ENCODE data around the gene FAAP24.

Gene FAAP24

GRCh38 chr19:32971715-32972540 is at the start of gene FAAP24, which contains the start of gene CEP89:
TSS of gene FAAP24 (plus strand) at chr19:32972242. CDS start at chr19:32973197, 955 bp downstream.
TSS of gene CEP89 (minus strand) at chr19:32971958. CDS start at chr19:32971874, 84 bp downstream.
- DNase-seq (ENCODE audit: low spot score) = peak; percentile 97
- TF ChIP-seq, protein P1, sequence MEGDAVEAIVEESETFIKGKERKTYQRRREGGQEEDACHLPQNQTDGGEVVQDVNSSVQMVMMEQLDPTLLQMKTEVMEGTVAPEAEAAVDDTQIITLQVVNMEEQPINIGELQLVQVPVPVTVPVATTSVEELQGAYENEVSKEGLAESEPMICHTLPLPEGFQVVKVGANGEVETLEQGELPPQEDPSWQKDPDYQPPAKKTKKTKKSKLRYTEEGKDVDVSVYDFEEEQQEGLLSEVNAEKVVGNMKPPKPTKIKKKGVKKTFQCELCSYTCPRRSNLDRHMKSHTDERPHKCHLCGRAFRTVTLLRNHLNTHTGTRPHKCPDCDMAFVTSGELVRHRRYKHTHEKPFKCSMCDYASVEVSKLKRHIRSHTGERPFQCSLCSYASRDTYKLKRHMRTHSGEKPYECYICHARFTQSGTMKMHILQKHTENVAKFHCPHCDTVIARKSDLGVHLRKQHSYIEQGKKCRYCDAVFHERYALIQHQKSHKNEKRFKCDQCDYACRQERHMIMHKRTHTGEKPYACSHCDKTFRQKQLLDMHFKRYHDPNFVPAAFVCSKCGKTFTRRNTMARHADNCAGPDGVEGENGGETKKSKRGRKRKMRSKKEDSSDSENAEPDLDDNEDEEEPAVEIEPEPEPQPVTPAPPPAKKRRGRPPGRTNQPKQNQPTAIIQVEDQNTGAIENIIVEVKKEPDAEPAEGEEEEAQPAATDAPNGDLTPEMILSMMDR (IDR thresholded peaks at IDR 0.05; ENCODE audit: extremely low read depth, insufficient read depth, missing control alignments) = no peak
- in situ Hi-C loops (cut with MboI; ENCODE audit: low pct_unique_long_range_greater_than_20kb, low sequenced_read_pairs, unreplicated experiment) = loop anchor here (10.0 kb wide), 1 partner anchor 143 kb away; no protein-coding TSS in a partner anchor

GRCh38 chr19:32924200-32924599 is 47.8 kb upstream of the FAAP24 start:
- DNase-seq (ENCODE audit: low spot score) = no peak
- in situ Hi-C loops (cut with MboI; ENCODE audit: low pct_unique_long_range_greater_than_20kb, low sequenced_read_pairs, unreplicated experiment) = no loop called here
- TF ChIP-seq, protein P1 (IDR thresholded peaks at IDR 0.05; ENCODE audit: extremely low read depth, insufficient read depth, missing control alignments) = no peak

GRCh38 chr19:32928806-32929205 is 43.2 kb upstream of the FAAP24 start:
- in situ Hi-C loops (cut with MboI; ENCODE audit: low pct_unique_long_range_greater_than_20kb, low sequenced_read_pairs, unreplicated experiment) = no loop called here
- TF ChIP-seq, protein P1 (IDR thresholded peaks at IDR 0.05; ENCODE audit: extremely low read depth, insufficient read depth, missing control alignments) = no peak
- DNase-seq (ENCODE audit: low spot score) = no peak

DNA sequence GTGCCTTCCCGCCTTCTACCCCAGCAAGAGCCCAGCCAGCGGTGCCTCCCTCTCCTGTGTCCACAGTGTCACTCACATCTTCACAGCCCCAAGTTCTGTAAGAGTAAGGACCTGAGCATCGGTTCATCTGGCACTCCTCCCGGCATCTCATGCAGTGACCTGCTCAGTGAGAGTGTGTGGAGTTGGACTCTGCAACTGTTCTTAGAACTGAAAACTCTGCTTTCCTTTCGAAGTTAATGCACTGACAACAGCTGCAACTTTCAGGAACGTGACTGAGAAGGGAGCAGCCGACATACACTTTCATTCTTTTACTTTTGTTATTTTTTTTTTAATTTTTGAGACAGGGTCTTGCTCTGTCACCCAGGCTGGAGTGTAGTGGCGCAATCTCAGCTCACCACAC is 41.5 kb upstream of the FAAP24 start:
- DNase-seq (ENCODE audit: low spot score) = no peak
- TF ChIP-seq, protein P1 (IDR thresholded peaks at IDR 0.05; ENCODE audit: extremely low read depth, insufficient read depth, missing control alignments) = no peak

DNA sequence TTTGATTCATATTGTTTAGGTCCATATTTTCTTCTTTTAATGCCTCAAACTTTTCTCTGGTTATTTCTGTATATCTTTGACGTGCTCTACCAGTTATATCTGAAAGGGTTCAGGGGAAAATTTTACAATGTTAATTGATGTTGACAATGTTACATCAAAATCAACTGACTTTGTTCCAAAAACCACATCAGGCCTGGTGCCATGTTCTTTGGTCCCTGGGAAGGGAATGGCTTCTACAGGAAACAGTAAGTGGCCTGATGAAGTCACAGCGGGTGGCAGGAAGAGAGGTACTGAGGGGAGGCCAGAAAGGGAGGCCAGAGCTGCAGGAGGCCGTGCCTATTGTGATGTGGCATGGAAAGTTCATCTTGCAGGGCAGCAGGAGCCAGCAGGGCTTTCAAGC is 38.5 kb upstream of the FAAP24 start:
- in situ Hi-C loops (cut with MboI; ENCODE audit: low pct_unique_long_range_greater_than_20kb, low sequenced_read_pairs, unreplicated experiment) = no loop called here
- no peak for DNase-seq (ENCODE audit: low spot score)
- TF ChIP-seq, protein P1 (IDR thresholded peaks at IDR 0.05; ENCODE audit: extremely low read depth, insufficient read depth, missing control alignments) = no peak

More for the DNA sequence above, 41.5 kb upstream of the FAAP24 start:
- in situ Hi-C loops (cut with MboI; ENCODE audit: low pct_unique_long_range_greater_than_20kb, low sequenced_read_pairs, unreplicated experiment) = no loop called here

DNA sequence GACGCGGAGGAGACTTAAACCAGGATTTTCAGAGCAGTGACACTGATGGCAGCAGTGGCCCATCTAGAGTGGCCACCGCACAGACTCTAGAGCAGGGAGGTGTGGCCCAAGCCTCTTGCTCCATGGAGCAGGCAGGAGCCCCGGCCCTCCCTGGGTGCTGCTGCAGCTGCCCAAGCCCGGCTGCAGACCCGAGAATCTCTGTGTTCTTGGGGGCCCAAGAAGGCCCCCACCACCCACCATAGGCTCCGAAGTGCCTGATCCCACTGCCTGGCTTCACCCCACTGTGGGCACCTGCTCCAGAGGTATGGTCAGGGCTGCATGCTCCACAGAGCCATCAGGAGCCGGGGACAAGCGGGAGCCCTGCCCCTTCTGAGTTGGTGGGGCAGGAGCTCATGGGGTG is 36.4 kb upstream of the FAAP24 start:
- in situ Hi-C loops (cut with MboI; ENCODE audit: low pct_unique_long_range_greater_than_20kb, low sequenced_read_pairs, unreplicated experiment) = no loop called here
- TF ChIP-seq, protein P1 (IDR thresholded peaks at IDR 0.05; ENCODE audit: extremely low read depth, insufficient read depth, missing control alignments) = no peak
- no peak for DNase-seq (ENCODE audit: low spot score)
